Heart right ventricle (tissue), 16 donors: ENCODE measurements around the gene PRICKLE4. TPM values are rescaled to one million over a fixed set of nuclear protein-coding genes. Genes with fewer than 3 reads are reported as not detected.
A peak's percentile ranks its signal among the peaks of the same experiment; 100 is the strongest.

ENCODE experiments used
- ATAC-seq, 8 donors: fragments of 200-7000 bp; cut with Tn5 transposase; one replicate each; pipeline ENCODE4 v1.9.1; 2020; ENCODE audit warnings: mild to moderate bottlenecking in 8 of 8, moderate library complexity in 8 of 8, moderate number of reproducible peaks in 1 of 8
- DNase-seq, 2 donors: peaks; one replicate each; pipeline ENCODE4 v3.0.0-alpha.2; 2020
- H3K27ac ChIP-seq, 10 donors: fragments of 200-600 bp; sonication (generic) in 2 of 10; one replicate each; pipeline versions ENCODE4 v1.5.0 to v1.8.0; 2020 to 2022; ENCODE audit warnings: mild to moderate bottlenecking in 3 of 10
- H3K27me3 ChIP-seq, 7 donors: fragments of 200-600 bp; one replicate each; pipeline ENCODE4 v1.8.0; 2021 to 2022; ENCODE audit warnings: mild to moderate bottlenecking in 2 of 7
- H3K36me3 ChIP-seq, 9 donors: fragments of 200-600 bp; sonication (generic) in 1 of 9; one replicate each; pipeline versions ENCODE4 v1.5.0 to v1.8.0; 2020 to 2022; ENCODE audit warnings: mild to moderate bottlenecking in 2 of 9
- H3K4me1 ChIP-seq, 9 donors: fragments of 200-600 bp; sonication (generic) in 1 of 9; one replicate each; pipeline versions ENCODE4 v1.5.0 to v1.8.0; 2020 to 2022; ENCODE audit warnings: mild to moderate bottlenecking in 4 of 9
- H3K4me3 ChIP-seq, 10 donors: fragments of 200-600 bp; sonication (generic) in 2 of 10; one replicate each; pipeline versions ENCODE4 v1.5.0 to v1.8.0; 2020 to 2022; ENCODE audit warnings: mild to moderate bottlenecking in 7 of 10, moderate library complexity in 2 of 10
- H3K9me3 ChIP-seq, 11 donors: fragments of 200-600 bp in 10 of 11; sonication (generic) in 2 of 11; one replicate each; pipeline versions ENCODE4 v1.5.0 to v1.8.0; 2013 to 2022; ENCODE audit warnings: mild to moderate bottlenecking in 2 of 11, control low read depth in 1 of 11, moderate library complexity in 1 of 11
- WGBS, 2 donors: extraction: QIAGEN DNeasy Blood & Tissue Kit; methylation state at CpG; one replicate each; pipeline ENCODE4 v1.1.7; 2013; ENCODE audit warnings: inconsistent platforms in 1 of 2; 5-methylcytosine and 5-hydroxymethylcytosine counted together
- intact Hi-C, 10 donors: fragments of 100-400 bp; cut with DNase I; formaldehyde crosslinking; loops; one replicate each; pipeline versions ENCODE4 v1.11.1 to v1.14.2; 2022
- polyA plus RNA-seq, 2 donors: library from polyadenylated mRNA; stranded (reverse); fragments of 200-250 nt; gene quantifications; one replicate each; pipeline ENCODE4 v1.2.3, GENCODE V29; 2013
- total RNA-seq, 10 donors: library from RNA; stranded (reverse); fragmentation: NEBNext Ultra II Directional in 3 of 10; extraction: Animal tissue kit (Norgen Biotek cat#: 25700) in 3 of 10; gene quantifications; one replicate each; pipeline versions ENCODE4 v1.2.1 to v1.2.4, GENCODE V29; 2021 to 2023
- TF ChIP-seq, protein P1 (sequence below), 9 donors: fragments of 200-600 bp; sonication (generic) in 2 of 9; IDR thresholded peaks; one replicate each; pipeline versions ENCODE4 v1.5.0 to v1.8.0; 2021 to 2022; ENCODE audit warnings: antibody characterized with exemption in 9 of 9, mild to moderate bottlenecking in 5 of 9, moderate library complexity in 1 of 9
- donor health status: Arrhythmogenic right ventricular cardiomyopathy.
- donor health status: ischemic (EF 13 %, LVEDD 7.1; RV severe dilation, severe dysfunction).
- donor health status: healthy with polysubstance abuse.
- donor health status: DM: no; HTN: yes; CAD: no.
- donor health status: DM: no; HTN: no; CAD: no.
- donor health status: ischemic (EF 25% LVEDD 6.9; RV normal size, moderate dysfunction).
- donor health status: ischemic (EF 25% LVEDD 5.7; RV mildly dilated, moderate dysfunction).
- donor health status: healthy.
- donor health status: DM: yes; HTN: yes; CAD: no.
- donor health status: Ischemic cardiomyopathy.
- donor health status: ischemic (EF 35%, LVEDD 5.7; RV mildly dilated, moderate dysfunction).
- donor health status: nonischemic (EF 11% LVEDD 7.7; RV severe dilation, severe dysfunction).
- donor health status: DM: yes; HTN: yes; CAD: no.
- donor health status: PGD.
- donor health status: ischemic (EF 29% LVEDD 5.4; RV normal size, mild dysfunction).
- donor health status: nonischemic (EF 23%, LVEDD 6.1; RV moderate dilation, normal function).

The PRICKLE4 gene
- total and polyA plus RNA-seq, 12 donors: 0.38 to 6.1 (median 1.9) TPM

DNA sequence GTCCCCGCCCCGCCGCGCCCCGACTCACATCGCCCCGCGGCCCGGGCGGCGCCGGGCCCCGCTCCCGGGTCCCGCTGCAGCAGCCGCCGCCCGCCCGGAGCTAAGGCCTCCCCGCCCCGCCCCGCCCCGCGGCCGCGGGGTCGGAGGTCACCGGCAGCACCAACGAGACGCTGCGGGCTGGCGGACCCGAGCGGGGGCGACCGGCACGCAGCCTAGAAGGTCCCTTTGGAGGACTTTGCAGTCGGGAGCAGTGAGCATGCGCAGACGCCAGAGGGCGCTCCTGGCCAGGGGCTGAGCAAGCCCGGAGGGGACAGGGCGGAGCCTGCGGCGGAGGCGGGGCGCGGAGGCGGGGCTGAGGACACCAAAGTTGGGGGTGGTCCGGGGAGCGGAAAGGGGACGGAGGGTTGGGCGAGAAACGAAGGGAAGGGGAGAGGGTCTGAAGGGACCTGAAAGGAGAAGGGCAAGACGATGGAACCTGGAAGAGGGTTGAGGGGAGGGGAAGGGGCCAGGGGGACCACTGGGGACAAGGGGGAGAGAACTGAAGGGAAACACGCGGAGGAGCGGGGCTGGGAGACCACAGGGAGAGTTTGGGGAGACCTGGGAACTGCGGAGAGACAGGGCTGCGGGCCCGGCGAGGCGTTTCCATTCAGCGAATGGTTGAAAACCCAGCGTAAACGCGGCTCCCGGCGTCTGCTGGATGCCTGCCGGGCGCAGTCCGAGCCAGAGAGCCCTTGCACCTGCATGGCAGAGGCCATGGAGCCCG, 613 bp upstream of the PRICKLE4 start, which contains the start of gene FRS3:
TSS of gene FRS3 (minus strand) at position 113 of the 763 bp plus-strand sequence. CDS start 2,913 bp downstream, outside the sequence.
- peaks cover 11 to 59% (median 35%) of the 10 kb centered on the region in 9 donors for H3K4me1 ChIP-seq
- no peaks in the 10 kb centered on the region for H3K27me3 ChIP-seq
- H3K9me3 ChIP-seq: no peaks in the 10 kb centered on the region
- peak within 1 kb of the TSS; percentile 65 to 99 (median 90) for H3K4me3 ChIP-seq
- intact Hi-C loops: loop anchor here (1.0 to 10.0 kb wide), 17 partner anchors 43 to 435 kb away; partner anchors contain the start of genes TFEB (in 4 of the 10), MRPS10 (in 2 of the 10), USP49 (in 2 of the 10) and GUCA1A (in 1 of the 10)
- TF ChIP-seq, protein P1, sequence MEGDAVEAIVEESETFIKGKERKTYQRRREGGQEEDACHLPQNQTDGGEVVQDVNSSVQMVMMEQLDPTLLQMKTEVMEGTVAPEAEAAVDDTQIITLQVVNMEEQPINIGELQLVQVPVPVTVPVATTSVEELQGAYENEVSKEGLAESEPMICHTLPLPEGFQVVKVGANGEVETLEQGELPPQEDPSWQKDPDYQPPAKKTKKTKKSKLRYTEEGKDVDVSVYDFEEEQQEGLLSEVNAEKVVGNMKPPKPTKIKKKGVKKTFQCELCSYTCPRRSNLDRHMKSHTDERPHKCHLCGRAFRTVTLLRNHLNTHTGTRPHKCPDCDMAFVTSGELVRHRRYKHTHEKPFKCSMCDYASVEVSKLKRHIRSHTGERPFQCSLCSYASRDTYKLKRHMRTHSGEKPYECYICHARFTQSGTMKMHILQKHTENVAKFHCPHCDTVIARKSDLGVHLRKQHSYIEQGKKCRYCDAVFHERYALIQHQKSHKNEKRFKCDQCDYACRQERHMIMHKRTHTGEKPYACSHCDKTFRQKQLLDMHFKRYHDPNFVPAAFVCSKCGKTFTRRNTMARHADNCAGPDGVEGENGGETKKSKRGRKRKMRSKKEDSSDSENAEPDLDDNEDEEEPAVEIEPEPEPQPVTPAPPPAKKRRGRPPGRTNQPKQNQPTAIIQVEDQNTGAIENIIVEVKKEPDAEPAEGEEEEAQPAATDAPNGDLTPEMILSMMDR (IDR thresholded peaks at IDR 0.05): peak; percentile 87 to 98 (median 94)
- ATAC-seq (peak; percentile 92 to 97 (median 94)), DNase-seq (peak; percentile 98 to 100)
- peak within 1 kb of the TSS; percentile 66 to 99 (median 94) for H3K27ac ChIP-seq
- H3K36me3 ChIP-seq: peaks cover 0 to 39% (median 11%) of the 10 kb centered on the region in 9 donors
- WGBS, 2 donors: 0 to 1% methylated on average over 60 to 73 of the region's 73 CpGs

DNA sequence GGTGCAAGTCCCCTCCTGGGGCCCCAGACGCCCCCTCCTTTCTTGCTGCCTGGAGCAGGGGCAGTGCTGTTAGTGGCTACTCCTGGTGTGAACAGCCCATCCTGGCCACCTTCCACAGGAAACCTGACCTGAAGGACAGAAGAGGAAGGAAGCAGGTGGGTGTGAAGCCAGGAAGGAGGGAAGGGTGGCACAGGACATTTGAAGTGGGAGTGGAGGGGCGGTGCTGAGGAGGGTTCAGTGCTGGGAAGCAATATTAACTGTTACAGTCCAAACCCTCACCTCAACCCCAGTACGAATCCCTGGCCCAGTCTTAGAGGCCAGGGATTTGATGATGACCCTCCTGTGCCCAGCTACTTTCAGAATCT, 766 bp downstream of the PRICKLE4 start:
- Histone ChIP-seq H3K4me1 (peaks cover 22 to 69% (median 49%) of the 10 kb centered on the region in 9 donors), H3K4me3 (peak overlapping the region in 9 of 10 donors; percentile 65 to 99 (median 89)), H3K27me3 (no peaks in the 10 kb centered on the region), H3K36me3 (peaks cover 0 to 32% (median 4%) of the 10 kb centered on the region in 9 donors), H3K27ac (peak overlapping the region; percentile 66 to 99 (median 94)), H3K9me3 (no peaks in the 10 kb centered on the region)
- ATAC-seq: peak in 5 of 8 donors; percentile 0 to 12 (median 1)
- DNase-seq: peak in 1 of 2 donors; percentile 47
- intact Hi-C loops: loop anchor here in 9 of 10 donors (2.0 to 10.0 kb wide), 9 partner anchors 44 to 433 kb away; partner anchors contain the start of genes MRPS10 (in 2 of the 9), USP49 (in 2 of the 9) and TFEB (in 1 of the 9)
- 12 to 16% methylated on average over 3 of the region's 3 CpGs for WGBS, 2 donors
- TF ChIP-seq, protein P1 (IDR thresholded peaks at IDR 0.05): no peak

DNA sequence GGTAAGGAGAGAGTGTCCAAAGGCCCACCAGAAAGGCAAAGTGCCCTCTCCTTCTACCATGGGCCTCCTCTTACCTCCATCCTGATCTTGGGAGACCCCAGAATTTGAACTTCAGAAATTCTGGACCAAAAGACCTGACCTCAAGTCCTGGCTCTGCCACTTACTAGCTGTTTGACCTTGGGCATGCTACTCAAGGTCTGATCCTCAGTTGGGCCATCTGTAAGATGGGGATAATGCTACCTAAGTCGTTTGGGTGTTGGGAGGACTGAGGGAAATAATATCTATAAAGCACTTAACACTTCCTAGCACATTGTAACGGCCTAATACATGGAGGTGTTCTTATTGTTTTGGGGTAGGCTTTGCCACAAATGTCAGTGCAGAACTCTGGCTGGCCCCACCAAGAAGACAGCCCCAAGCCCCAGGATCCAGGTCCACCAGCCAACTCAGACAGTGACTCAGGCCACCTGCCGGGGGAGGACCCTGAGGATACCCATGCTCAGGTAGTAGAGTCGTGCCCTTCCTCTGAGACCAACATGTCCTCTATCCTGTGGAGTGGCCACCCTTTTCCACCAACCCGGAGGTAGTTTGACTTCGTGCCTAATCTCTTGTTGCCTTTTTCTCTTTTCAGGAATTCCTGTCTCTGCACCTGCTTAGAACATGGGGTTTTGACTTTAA, 2.7 kb downstream of the PRICKLE4 start:
- Histone ChIP-seq H3K36me3 (peaks cover 0 to 22% (median 0%) of the 10 kb centered on the region in 9 donors), H3K27me3 (no peaks in the 10 kb centered on the region), H3K4me3 (no peak overlapping the region), H3K27ac (peak overlapping the region in 1 of 10 donors; percentile 94), H3K4me1 (peaks cover 22 to 70% (median 51%) of the 10 kb centered on the region in 9 donors), H3K9me3 (no peaks in the 10 kb centered on the region)
- ATAC-seq (no peak), DNase-seq (no peak)
- TF ChIP-seq, protein P1 (IDR thresholded peaks at IDR 0.05): no peak
- 75 to 79% methylated on average over 6 of the region's 6 CpGs for WGBS, 2 donors
- intact Hi-C loops: loop anchor here in 8 of 10 donors (5.0 to 10.0 kb wide), 8 partner anchors 46 to 432 kb away; partner anchors contain the start of genes MRPS10 (in 2 of the 8), USP49 (in 2 of the 8) and TFEB (in 1 of the 8)
